ENCODE data around the gene RAD18.

- TF ChIP-seq CTCF (IDR thresholded peaks at IDR 0.05) (no peak), POLR2AphosphoS5 (IDR thresholded peaks at IDR 0.05; ENCODE audit: low read depth, low read length) (no peak), REST (IDR thresholded peaks at IDR 0.05; ENCODE audit: insufficient read depth in 1 of 2, low read depth in 2 of 2, low read length in 1 of 2) (no peak)
Measured at GRCh38 chr3:8834974-8835373, 128.3 kb downstream of the RAD18 start.

Data from Panc1 (cell line).